SK-N-SH (cell line): ENCODE data around the gene RGS7.

Source experiments
- CTCF ChIP-seq: fragments of 200-600 bp; sonication (generic); IDR thresholded peaks from 2 replicates; pipeline ENCODE4 v1.6.1; 2017; ENCODE audit warnings: antibody characterized with exemption, mild to moderate bottlenecking, moderate library complexity
- JUND ChIP-seq: IDR thresholded peaks from 2 replicates; pipeline ENCODE4 v1.4.0; 2012
- NFIC ChIP-seq: IDR thresholded peaks from 2 replicates; pipeline ENCODE4 v1.4.0; 2012; ENCODE audit warnings: borderline replicate concordance
- REST ChIP-seq: IDR thresholded peaks from 2 replicates; pipeline ENCODE4 v1.6.1; 2012; ENCODE audit warnings: mild to moderate bottlenecking, low read depth, low read length, moderate library complexity
- TAF1 ChIP-seq: IDR thresholded peaks from 2 replicates; pipeline ENCODE4 v1.6.1; 2012; ENCODE audit warnings: low read depth, mild to moderate bottlenecking, low read length, moderate library complexity, borderline replicate concordance
- USF1 ChIP-seq: IDR thresholded peaks from 2 replicates; pipeline ENCODE4 v1.4.0; 2012; ENCODE audit warnings: low read depth, borderline replicate concordance
- USF2 ChIP-seq: fragments of 150-350 bp; IDR thresholded peaks from 2 replicates; pipeline ENCODE4 v1.6.1; 2017; ENCODE audit warnings: antibody characterized with exemption, low read length, low read depth, borderline replicate concordance

GRCh38 chr1:241229216-241229615 is 127.8 kb downstream of the RGS7 start:
- TF ChIP-seq USF2 (no peak), REST (no peak), USF1 (no peak), NFIC (no peak), CTCF (no peak), TAF1 (no peak), JUND (no peak)
